ENCODE results near the gene ITPK1.

Gene ITPK1

GRCh38 chr14:93044556-93044955 lies 71.2 kb downstream of the ITPK1 start:
- no peak for DNase-seq (ENCODE audit: low read depth in 2 of 2)

DNA sequence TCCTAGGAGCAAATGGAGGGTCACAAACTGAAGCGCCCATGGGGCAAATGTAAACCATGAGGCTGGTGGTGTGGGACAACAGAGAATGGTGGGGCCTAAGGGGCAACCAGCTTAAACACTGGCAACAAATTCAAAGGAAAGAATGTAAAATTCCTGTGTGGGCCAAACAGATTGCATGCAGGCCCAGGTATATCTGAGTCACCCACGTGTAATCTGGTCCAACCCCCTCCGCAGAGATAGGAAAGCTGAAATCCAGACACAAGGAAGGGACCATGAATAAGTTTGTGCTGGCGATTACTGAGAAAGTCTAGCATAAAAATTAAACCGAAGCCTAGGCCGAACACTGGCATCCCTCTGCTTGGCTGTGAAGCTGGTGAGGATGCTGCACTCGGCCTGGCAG lies 71.6 kb downstream of the ITPK1 start:
- DNase-seq (ENCODE audit: low read depth in 2 of 2), result no peak

GRCh38 chr14:93042968-93043940 lies 72.5 kb downstream of the ITPK1 start:
- DNase-seq (ENCODE audit: low read depth in 2 of 2), result no peak

- DNase-seq (ENCODE audit: low read depth in 2 of 2), result no peak
Measured at GRCh38 chr14:93041830-93042229, 73.9 kb downstream of the ITPK1 start.

GRCh38 chr14:93040982-93041381 lies 74.7 kb downstream of the ITPK1 start:
- DNase-seq (ENCODE audit: low read depth in 2 of 2), result no peak

DNA sequence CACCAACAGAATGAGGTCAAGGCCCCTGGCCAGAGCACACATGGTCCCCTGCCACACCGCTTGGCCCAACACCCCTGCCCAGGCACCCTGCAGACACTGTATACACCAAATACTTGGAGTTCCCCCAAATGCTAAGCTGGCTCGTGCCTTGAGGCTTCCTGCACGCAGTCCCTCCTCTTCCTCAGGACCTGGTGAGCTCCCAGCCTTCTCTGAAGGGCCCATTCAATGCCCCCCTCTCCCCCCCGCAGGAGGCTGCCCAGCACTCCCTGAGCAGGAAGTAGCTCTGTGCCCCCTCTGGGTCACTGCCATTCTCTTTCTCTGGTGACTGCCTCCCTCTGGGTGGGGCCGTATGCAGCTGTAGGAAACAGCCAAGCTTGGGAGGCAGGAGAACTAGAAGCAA lies 75.3 kb downstream of the ITPK1 start:
- no peak for DNase-seq (ENCODE audit: low read depth in 2 of 2)

DNA sequence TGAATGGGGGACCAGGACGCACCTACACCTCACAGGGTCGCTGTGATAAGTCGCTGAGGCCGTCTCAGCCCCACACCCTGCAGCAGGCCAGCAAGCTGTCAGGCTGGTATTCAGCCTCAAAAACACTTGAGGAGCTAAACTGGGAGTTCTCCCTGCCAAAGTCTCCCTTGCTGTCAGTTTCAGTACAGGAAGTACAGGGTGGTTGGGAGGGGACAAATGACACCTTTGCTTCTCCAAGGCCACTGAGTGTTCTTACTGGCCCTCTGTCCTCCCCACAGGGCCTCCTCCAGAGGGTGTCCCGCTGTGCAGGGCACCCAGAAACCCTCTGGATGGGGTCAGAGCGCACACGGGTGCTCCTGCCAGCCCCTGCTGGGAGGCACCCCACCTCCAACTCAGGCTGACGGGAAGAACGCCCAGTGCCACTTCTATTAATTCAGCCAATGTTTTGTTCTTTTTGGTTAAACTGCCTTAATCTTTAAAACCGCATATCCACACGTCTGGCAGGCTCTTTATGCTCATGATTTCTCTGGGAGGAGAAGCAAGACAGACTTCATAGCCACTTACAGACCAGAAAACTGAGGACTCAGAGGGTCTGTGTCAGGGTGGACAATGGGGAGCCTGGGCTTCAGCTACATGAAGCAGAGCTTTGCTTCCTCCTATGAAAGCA lies 75.9 kb downstream of the ITPK1 start:
- DNase-seq (ENCODE audit: low read depth in 2 of 2), result no peak

DNA sequence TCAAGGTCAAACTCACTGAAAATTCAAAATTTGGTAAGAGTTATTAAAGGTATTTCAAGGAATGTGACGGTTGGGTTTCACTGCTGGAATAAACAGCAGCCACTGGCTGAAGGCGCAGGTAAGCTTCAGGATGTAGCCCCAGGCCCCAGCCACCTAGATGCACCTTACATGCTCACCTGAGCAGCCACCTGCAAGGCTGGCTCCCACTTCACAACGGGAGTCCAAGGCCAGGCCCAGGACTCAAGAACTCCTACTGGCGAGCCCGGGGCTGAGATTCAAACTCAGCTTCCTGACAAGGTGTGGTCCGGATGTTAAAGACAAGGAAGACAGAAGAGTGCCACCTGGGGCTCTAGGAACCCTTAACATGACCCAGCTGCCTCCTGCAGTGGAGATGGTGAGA lies 78.4 kb downstream of the ITPK1 start:
- no peak for DNase-seq (ENCODE audit: low read depth in 2 of 2)

DNA sequence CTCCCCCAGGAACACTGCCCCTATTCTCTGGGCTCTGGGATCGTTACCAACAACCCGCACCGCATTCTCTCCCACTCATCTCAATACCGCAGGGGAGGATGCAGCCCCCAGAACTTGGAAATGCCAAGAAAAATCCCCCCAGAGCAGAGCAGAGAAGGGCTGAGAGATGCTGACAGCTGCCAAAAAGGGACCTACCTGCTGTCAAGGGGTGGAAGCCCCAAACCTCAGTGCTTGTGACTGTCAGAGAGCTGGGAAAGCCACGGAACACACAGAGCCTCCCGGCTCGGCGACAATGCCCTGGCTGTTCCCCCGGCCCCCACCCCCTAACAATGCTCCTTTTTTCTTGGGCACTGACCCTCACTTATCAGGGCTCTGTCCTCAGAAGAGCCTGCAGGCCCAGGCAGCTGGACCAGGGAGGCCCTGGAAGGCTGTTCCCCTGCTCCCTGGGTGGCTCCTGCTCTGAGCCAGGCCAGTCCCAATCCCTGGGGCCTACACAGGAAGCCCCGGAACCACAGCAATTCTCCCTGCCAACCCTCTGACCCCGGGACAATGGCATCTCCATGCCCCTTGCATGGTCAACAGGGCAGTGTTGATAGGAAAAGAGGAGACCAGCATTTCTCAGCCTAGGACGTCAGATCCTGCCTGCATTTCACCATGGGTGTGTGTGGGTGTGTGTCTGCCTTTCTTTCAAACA lies 78.9 kb downstream of the ITPK1 start:
- DNase-seq (ENCODE audit: low read depth in 2 of 2), result no peak

- no peak for DNase-seq (ENCODE audit: low read depth in 2 of 2)
Measured at GRCh38 chr14:93035917-93036651, 79.6 kb downstream of the ITPK1 start.

- DNase-seq (ENCODE audit: low read depth in 2 of 2), result no peak
Measured at GRCh38 chr14:93035585-93035916, 80.2 kb downstream of the ITPK1 start.

DNA sequence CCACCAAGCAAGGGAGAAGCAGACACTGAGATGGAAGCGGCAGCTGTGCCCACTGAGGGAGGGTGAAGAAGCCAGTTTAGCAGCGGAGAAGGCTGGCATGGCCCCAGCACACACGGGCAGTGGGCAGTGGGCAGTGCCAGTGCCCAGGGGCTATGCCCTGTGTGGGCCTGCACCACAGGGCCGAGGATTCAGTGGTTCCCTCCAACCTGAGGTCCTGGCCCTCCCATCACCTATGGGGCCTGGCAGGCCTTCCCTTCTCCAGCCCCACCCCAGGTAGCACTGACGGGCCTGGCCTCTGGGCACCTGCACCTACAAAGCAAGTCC lies 81.1 kb downstream of the ITPK1 start:
- no peak for DNase-seq (ENCODE audit: low read depth in 2 of 2)

DNA sequence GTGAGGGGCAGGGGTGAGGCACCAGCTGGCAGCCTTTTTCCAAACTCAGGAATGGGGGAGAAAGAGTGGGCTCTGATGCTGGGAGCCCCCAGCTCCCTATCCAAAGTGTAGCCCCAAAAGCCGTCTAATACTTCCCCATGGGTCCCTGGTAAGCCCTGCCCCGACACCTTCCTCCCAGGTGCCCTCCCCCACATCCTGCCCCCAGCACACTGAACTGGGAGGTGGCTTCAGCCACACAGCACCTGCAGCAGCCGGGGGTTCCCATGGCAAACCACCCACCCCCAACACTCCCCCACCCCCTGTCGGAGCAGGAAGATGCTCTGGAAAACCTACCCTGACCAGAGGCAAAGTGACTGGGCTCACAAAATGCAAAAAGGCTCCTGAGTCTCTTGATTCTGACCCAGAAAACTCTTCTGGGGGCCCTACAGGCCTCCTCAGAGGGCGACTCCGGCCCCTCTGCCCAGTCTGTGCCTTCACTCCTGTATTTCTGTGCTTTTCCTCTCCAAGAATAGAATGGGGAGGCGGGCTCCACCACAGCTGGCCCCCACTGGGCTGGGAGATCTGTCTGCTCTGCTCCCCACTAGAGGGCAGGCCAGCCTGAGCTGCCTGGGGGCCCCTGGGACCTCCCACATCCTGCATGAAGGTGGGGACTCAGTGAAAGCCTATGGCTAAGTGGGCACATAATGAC lies 81.6 kb downstream of the ITPK1 start:
- peak; percentile 29 for DNase-seq (ENCODE audit: low read depth in 2 of 2)

DNA sequence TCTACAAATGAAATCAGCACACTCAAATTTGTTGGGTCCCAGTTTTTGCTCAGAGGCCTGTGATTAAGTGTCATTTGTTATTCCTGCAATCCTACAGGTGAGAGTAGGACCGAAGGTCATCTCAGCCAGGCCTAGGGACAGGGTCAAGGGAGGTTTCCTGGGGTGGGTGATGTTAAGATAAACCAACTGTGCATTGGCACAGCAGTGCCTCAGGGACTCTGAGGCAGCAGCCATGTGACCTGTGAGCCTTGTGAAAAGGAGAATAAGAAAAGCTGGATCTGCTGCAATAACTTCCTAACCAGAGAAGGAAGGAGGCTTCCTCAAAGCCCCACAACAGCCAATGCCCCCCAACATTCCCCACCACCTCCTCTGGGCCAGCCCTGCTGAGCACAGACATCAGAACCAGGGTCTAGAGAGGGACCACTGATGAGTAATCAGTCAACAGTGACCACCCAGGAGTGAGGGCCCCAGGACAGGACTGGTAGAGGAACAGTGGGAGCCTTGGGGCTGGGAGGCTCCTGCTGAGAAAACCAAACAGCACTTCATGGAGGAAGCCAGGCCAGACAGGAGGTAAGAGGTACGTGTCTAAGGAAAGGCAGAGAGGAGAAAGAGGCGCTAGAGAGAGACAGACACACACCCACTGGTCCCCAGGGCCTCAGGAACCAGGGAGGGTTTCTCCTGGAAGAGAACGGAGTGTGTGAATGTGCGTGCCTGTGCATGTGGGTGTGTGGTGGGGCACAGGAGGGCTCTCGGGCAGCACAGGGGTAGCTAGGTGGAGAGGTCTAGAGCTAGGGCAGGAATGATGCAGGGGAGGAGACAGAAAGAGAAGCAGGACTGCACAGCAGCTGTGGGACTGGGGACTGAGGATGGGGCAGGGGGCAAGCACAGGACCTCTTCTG lies 82.4 kb downstream of the ITPK1 start:
- DNase-seq (ENCODE audit: low read depth in 2 of 2), result no peak

GRCh38 chr14:93032421-93032936 lies 83.2 kb downstream of the ITPK1 start:
- DNase-seq (ENCODE audit: low read depth in 2 of 2), result no peak

- DNase-seq (ENCODE audit: low read depth in 2 of 2), result no peak
Measured at GRCh38 chr14:93031505-93032315, 84.0 kb downstream of the ITPK1 start.

DNA sequence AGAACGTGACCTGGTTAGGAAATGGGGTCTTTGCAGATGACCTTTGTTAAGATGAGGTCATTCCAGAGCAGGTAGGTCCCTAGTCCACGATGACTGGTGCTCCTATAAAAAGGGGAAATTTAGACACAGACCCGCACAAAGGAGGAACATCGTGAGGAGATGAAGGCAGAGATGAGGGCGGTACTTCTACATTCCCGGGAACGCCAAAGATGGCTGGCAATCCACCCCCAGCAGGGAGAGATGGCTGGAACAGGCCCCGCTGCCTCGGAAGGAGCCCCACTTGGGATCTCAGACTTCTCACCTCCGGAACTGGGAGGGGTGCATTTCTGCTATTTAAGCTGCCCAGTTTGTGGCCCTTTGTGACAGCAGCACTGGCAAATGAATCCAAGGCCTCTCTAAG lies 85.0 kb downstream of the ITPK1 start:
- no peak for DNase-seq (ENCODE audit: low read depth in 2 of 2)

DNA sequence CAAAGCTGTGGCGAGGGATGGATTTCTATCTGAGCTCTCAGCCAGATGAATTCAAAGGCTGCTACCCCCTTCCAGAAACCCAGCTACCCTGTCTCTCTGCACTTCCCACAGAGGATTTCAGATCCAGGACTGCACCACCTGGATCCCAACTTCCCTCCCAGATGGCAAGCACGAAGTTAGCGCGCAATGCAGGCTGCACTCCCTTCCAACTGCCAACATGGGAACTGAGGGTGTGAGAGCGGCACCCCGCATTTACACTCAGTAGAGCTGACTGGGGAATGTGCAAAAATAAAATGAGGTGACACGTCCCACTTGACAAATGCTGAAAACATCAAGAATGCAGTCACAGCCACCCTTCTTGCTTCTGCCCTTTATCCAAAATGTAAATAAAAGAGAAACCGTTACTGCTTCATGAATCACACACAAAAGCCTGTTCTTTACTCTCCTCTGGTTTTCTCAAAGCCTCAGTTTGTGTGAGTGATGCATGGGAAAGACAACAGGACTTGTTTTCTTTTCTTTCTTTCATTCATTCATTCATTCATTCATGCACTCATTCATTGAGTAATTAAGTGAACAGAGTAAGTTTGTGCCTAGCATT lies 85.7 kb downstream of the ITPK1 start:
- DNase-seq (ENCODE audit: low read depth in 2 of 2), result no peak

DNA sequence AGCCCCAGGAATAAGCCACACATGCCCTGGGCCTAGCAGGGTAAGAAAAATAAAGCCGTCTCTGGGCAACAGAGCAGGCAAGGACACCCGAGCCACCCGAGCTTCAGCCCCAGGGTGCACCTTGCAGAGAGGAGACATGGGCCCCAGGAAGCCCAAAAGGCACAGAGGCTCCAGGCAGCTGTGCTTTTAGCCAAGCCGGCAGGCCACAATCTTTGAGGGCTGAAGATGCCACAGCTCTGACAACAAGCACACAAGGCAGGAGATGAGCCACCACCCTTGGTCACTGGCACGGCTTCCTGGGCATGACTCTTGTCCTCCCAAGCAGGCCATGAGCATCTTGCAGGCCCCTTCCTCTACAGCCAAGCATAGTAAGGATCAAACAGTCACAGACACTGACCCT lies 86.3 kb downstream of the ITPK1 start:
- DNase-seq (ENCODE audit: low read depth in 2 of 2), result no peak
